HepG2 (cell line): ENCODE results near the gene FBXW2. TPM values are rescaled to one million over a fixed set of nuclear protein-coding genes. Genes with fewer than 3 reads are reported as not detected.

Source experiments
- ATAC-seq: fragments of 200-7000 bp; cut with Tn5 transposase; 3 replicates; pipeline ENCODE4 v1.9.1; 2020; ENCODE audit warnings: mild to moderate bottlenecking, moderate library complexity
- BruUV-seq: library from RNA; stranded (reverse); fragments of 400-500 nt; replicated peaks from 2 replicates; lab custom pipeline; 2021; lab: Mats Ljungman, UMichigan
- CTCF ChIA-PET: fragments of 300-600 bp; formaldehyde crosslinking; extraction: SDS; loops from one replicate; lab custom pipeline; 2021; ENCODE audit warnings: low total read pairs, inconsistent platforms, low intra/inter-chr PET ratio; lab: Yijun Ruan, JAX
- POLR2A ChIA-PET: fragments of 350-600 bp; sonication (Branson Sonifier 250); formaldehyde crosslinking; loops from one replicate; lab custom pipeline; 2020; ENCODE audit warnings: antibody characterized with exemption, inconsistent platforms; lab: Yijun Ruan, JAX
- DNase-seq: peaks from one replicate; pipeline ENCODE4 v3.0.0-alpha.2; 2015; ENCODE audit warnings: low spot score
- FAIRE-seq: peaks from 3 replicates; lab custom pipeline; 2011; peaks lifted over from hg19 to GRCh38; lab: Jason Lieb, UNC
- H2AFZ ChIP-seq: one replicate; pipeline ENCODE4 v1.6.1; 2011; ENCODE audit warnings: low read length, inconsistent platforms
- H3K27ac ChIP-seq: fragments of 300-600 bp; 3 replicates; pipeline ENCODE4 v1.8.0; 2011; ENCODE audit warnings: mixed run types, mild to moderate bottlenecking, mixed read lengths, low read length, inconsistent platforms; ENCODE audit not compliant: insufficient read depth; ENCODE audit errors: extremely low read length
- H3K27me3 ChIP-seq, 2 experiments: fragments of 200-600 bp in 1 of 2; 2 replicates in 1 of 2; 3 replicates in 1 of 2; pipeline versions ENCODE4 v1.6.0 to v1.8.0; 2011; ENCODE audit warnings: low read length in 2 of 2, mild to moderate bottlenecking in 2 of 2, moderate library complexity in 2 of 2, inconsistent platforms in 1 of 2; ENCODE audit not compliant: insufficient read depth in 2 of 2, control insufficient read depth in 1 of 2
- H3K36me3 ChIP-seq, 2 experiments: fragments of 200-600 bp in 1 of 2; replicated peaks in 1 of 2; 2 replicates in 1 of 2; 3 replicates in 1 of 2; pipeline versions ENCODE4 v1.5.1 to v1.8.0; 2011; ENCODE audit warnings: low read length in 2 of 2, inconsistent platforms in 1 of 2; ENCODE audit not compliant: insufficient read depth in 2 of 2, control insufficient read depth in 1 of 2
- H3K4me1 ChIP-seq: 2 replicates; pipeline ENCODE4 v1.5.1; 2012; ENCODE audit warnings: low read length, inconsistent platforms; ENCODE audit not compliant: insufficient read depth
- H3K4me2 ChIP-seq: 2 replicates; pipeline ENCODE4 v1.6.0; 2011; ENCODE audit warnings: low read depth, low read length, inconsistent platforms
- H3K4me3 ChIP-seq, 3 experiments: fragments of 200-600 bp in 1 of 3; sonication (generic), shearing (Covaris generic) in 1 of 3; replicated peaks in 1 of 3; 2 replicates each; pipeline ENCODE4 v1.5.1; 2011 to 2016; ENCODE audit warnings: low read length in 3 of 3, inconsistent platforms in 2 of 3, low read depth in 2 of 3, mild to moderate bottlenecking in 2 of 3, control low read depth in 1 of 3, mixed read lengths in 1 of 3; ENCODE audit not compliant: insufficient read depth in 1 of 3
- H3K79me2 ChIP-seq: one replicate; pipeline ENCODE4 v1.6.1; 2011; ENCODE audit warnings: low read length, inconsistent platforms; ENCODE audit not compliant: insufficient read depth
- H3K9ac ChIP-seq: 2 replicates; pipeline ENCODE4 v1.6.0; 2011; ENCODE audit warnings: mild to moderate bottlenecking, low read depth, low read length, inconsistent platforms; ENCODE audit not compliant: insufficient read depth
- H3K9me3 ChIP-seq: 2 replicates; pipeline ENCODE4 v1.5.1; 2012; ENCODE audit warnings: mild to moderate bottlenecking, low read length
- H4K20me1 ChIP-seq: 2 replicates; pipeline ENCODE4 v1.6.0; 2011; ENCODE audit warnings: inconsistent platforms, mild to moderate bottlenecking, low read length, moderate library complexity; ENCODE audit not compliant: insufficient read depth
- BRCA1 ChIP-seq: sonication (generic); formaldehyde crosslinking; IDR thresholded peaks from 2 replicates; pipeline ENCODE4 v1.4.0; 2020; ENCODE audit warnings: missing genetic modification reagents
- FOXO1 ChIP-seq: sonication (generic); formaldehyde crosslinking; IDR thresholded peaks from 2 replicates; pipeline ENCODE4 v1.4.0; 2020; ENCODE audit warnings: missing genetic modification reagents
- ISL2 ChIP-seq: sonication (generic); formaldehyde crosslinking; IDR thresholded peaks from 2 replicates; pipeline ENCODE4 v1.5.0; 2020; ENCODE audit warnings: missing genetic modification reagents
- KAT8 ChIP-seq: IDR thresholded peaks from 2 replicates; pipeline ENCODE4 v1.6.1; 2016; ENCODE audit warnings: missing genetic modification reagents, missing compliant biosample characterization
- KDM3A ChIP-seq: IDR thresholded peaks from 2 replicates; pipeline ENCODE4 v1.6.1; 2018; ENCODE audit warnings: low read depth, missing compliant biosample characterization
- MAF1 ChIP-seq: sonication (generic); formaldehyde crosslinking; IDR thresholded peaks from 2 replicates; pipeline ENCODE4 v1.5.0; 2020; ENCODE audit warnings: missing genetic modification reagents, borderline replicate concordance
- MATR3 ChIP-seq: sonication (generic); formaldehyde crosslinking; IDR thresholded peaks from 2 replicates; pipeline ENCODE4 v1.4.0; 2020; ENCODE audit warnings: missing genetic modification reagents
- MEIS1 ChIP-seq: sonication (generic); formaldehyde crosslinking; IDR thresholded peaks from 2 replicates; pipeline ENCODE4 v1.9.0; 2021; ENCODE audit warnings: mild to moderate bottlenecking, missing genetic modification reagents, moderate library complexity, borderline replicate concordance
- MXI1 ChIP-seq: IDR thresholded peaks from 3 replicates; pipeline ENCODE4 v1.6.1; 2012; ENCODE audit warnings: low read depth, low read length, inconsistent platforms, borderline replicate concordance
- ZKSCAN5 ChIP-seq: sonication (generic); formaldehyde crosslinking; IDR thresholded peaks from 2 replicates; pipeline ENCODE4 v1.5.1; 2020; ENCODE audit warnings: mild to moderate bottlenecking, missing genetic modification reagents
- ZMYM2 ChIP-seq: sonication (generic); formaldehyde crosslinking; IDR thresholded peaks from 2 replicates; pipeline ENCODE4 v1.8.0; 2022; ENCODE audit warnings: mild to moderate bottlenecking, missing genetic modification reagents
- ZNF143 ChIP-seq: sonication (generic); formaldehyde crosslinking; IDR thresholded peaks from 2 replicates; pipeline ENCODE4 v1.4.0; 2020; ENCODE audit warnings: missing genetic modification reagents
- ZNF335 ChIP-seq: sonication (generic); formaldehyde crosslinking; IDR thresholded peaks from 2 replicates; pipeline ENCODE4 v1.4.0; 2020; ENCODE audit warnings: missing genetic modification reagents
- ZNF782 ChIP-seq: sonication (generic); formaldehyde crosslinking; IDR thresholded peaks from 2 replicates; pipeline ENCODE4 v1.4.0; 2020; ENCODE audit warnings: missing genetic modification reagents, mild to moderate bottlenecking, borderline replicate concordance
- WGBS: methylation state at CpG from one replicate; pipeline ENCODE4 v1.1.6; 2017; ENCODE audit warnings: low lambda C conversion rate; 5-methylcytosine and 5-hydroxymethylcytosine counted together
- in situ Hi-C: cut with HindIII; loops from 2 replicates; pipeline ENCODE4 v1.10.0; 2017; ENCODE audit warnings: low pct_unique_long_range_greater_than_20kb; ENCODE audit not compliant: extremely low pct_ligation_motif_present
- intact Hi-C: fragments of 100-400 bp; cut with micrococcal nuclease; formaldehyde crosslinking; loops from one replicate; pipeline ENCODE4 v1.10.0; 2022; ENCODE audit not compliant: unreplicated experiment
- polyA plus RNA-seq, 8 experiments: library from polyadenylated mRNA; depleted of rRNA in 3 of 8; stranded (reverse) in 7 of 8; unstranded in 1 of 8; fragments of >200 nt; fragmentation: Illumina TruSeq in 4 of 8; extraction: Trizol in 4 of 8; gene quantifications; 2 replicates each; pipeline versions ENCODE4 v1.2.1 to v1.2.3, GENCODE V29; 2011 to 2016; ENCODE audit warnings: low read depth in 4 of 8, missing spikeins in 1 of 8, mixed read lengths in 1 of 8; ENCODE audit not compliant: insufficient read depth in 1 of 8
- total RNA-seq, 5 experiments: library from RNA; depleted of rRNA; stranded (reverse); fragments of >200 nt; fragmentation: Illumina TruSeq; extraction: Trizol; gene quantifications; 2 replicates each; pipeline ENCODE4 v1.2.3, GENCODE V29; 2016; ENCODE audit warnings: low read depth in 1 of 5
- TF ChIP-seq, protein P1 (sequence below): sonication (generic); formaldehyde crosslinking; IDR thresholded peaks from 2 replicates; pipeline ENCODE4 v1.5.0; 2020; ENCODE audit warnings: mild to moderate bottlenecking, missing genetic modification reagents, borderline replicate concordance
- TF ChIP-seq, protein P2 (sequence below): sonication (generic); formaldehyde crosslinking; IDR thresholded peaks from 2 replicates; pipeline ENCODE4 v1.4.0; 2020; ENCODE audit warnings: missing genetic modification reagents
- TF ChIP-seq, protein P3 (sequence below): sonication (generic); formaldehyde crosslinking; IDR thresholded peaks from 2 replicates; pipeline ENCODE4 v1.5.0; 2020; ENCODE audit warnings: missing genetic modification reagents

The FBXW2 gene
- total and polyA plus RNA-seq, 2 of the 13 experiments (the other 11 are each of a cell fraction or from before 2014, with no cell fraction given), result 35.4 to 43.1 TPM

DNA sequence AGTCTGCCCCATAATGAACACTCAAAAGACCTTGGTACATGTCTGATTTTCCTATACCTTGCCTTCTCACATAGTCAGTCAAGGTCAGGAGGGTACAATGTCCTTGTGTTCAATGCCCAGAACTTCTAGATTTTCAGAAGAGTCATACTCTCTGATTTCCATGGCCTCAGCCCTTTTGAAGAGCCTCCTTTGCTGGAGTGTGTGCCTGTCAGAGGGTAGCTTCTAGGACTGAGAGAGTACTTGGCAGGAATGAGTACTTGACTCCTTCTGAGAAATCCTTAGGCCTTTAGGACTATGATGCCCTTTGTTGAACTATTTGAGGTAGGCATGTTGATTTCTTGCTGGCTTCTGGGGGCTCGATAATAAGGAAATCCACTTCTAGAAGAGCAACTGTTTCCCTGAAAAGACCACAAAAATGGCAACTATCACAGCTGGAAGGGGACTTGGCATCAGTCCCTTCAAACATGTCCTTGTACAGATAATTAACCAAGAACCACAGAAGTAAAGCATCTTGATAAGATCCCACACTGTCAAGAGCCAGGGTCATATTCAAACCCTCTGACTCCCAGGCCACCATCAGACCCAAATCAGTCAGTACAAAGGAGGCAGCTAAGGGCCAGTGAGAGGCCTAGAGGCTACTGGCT lies 68.3 kb downstream of the FBXW2 start:
- Histone ChIP-seq H3K36me3 (no peaks in the 10 kb centered on the region), H4K20me1 (no peaks in the 10 kb centered on the region), H3K4me3 (no peak overlapping the region), H3K9ac (no peak overlapping the region), H3K27me3 (no peaks in the 10 kb centered on the region), H3K9me3 (no peaks in the 10 kb centered on the region), H3K4me1 (peaks cover 11% of the 10 kb centered on the region)
- in situ Hi-C loops, result no loop called here
- FAIRE-seq, result no peak
- no TSS peak for BruUV-seq
- DNase-seq, result no peak
- WGBS, result 80% methylated on average over 1 of the region's 1 CpG
- CTCF ChIA-PET, result no interaction called here
- no peak for TF ChIP-seq ZKSCAN5
- no peak for TF ChIP-seq ZMYM2 (CRISPR knock-in tag)
- no peak for TF ChIP-seq ZNF782 (CRISPR knock-in tag)
- TF ChIP-seq, protein P1, sequence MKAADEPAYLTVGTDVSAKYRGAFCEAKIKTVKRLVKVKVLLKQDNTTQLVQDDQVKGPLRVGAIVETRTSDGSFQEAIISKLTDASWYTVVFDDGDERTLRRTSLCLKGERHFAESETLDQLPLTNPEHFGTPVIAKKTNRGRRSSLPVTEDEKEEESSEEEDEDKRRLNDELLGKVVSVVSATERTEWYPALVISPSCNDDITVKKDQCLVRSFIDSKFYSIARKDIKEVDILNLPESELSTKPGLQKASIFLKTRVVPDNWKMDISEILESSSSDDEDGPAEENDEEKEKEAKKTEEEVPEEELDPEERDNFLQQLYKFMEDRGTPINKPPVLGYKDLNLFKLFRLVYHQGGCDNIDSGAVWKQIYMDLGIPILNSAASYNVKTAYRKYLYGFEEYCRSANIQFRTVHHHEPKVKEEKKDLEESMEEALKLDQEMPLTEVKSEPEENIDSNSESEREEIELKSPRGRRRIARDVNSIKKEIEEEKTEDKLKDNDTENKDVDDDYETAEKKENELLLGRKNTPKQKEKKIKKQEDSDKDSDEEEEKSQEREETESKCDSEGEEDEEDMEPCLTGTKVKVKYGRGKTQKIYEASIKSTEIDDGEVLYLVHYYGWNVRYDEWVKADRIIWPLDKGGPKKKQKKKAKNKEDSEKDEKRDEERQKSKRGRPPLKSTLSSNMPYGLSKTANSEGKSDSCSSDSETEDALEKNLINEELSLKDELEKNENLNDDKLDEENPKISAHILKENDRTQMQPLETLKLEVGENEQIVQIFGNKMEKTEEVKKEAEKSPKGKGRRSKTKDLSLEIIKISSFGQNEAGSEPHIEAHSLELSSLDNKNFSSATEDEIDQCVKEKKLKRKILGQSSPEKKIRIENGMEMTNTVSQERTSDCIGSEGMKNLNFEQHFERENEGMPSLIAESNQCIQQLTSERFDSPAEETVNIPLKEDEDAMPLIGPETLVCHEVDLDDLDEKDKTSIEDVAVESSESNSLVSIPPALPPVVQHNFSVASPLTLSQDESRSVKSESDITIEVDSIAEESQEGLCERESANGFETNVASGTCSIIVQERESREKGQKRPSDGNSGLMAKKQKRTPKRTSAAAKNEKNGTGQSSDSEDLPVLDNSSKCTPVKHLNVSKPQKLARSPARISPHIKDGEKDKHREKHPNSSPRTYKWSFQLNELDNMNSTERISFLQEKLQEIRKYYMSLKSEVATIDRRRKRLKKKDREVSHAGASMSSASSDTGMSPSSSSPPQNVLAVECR, result no peak
- no peak for TF ChIP-seq ISL2 (CRISPR knock-in tag)
- TF ChIP-seq ZNF335 (CRISPR knock-in tag), result no peak
- no peak for TF ChIP-seq KAT8 (CRISPR knock-in tag)
- no peak for TF ChIP-seq MEIS1
- no peak for TF ChIP-seq MXI1
- no peak for TF ChIP-seq BRCA1 (CRISPR knock-in tag)
- no peak for TF ChIP-seq KDM3A
- no peak for TF ChIP-seq ZNF143 (CRISPR knock-in tag)
- TF ChIP-seq, protein P2, sequence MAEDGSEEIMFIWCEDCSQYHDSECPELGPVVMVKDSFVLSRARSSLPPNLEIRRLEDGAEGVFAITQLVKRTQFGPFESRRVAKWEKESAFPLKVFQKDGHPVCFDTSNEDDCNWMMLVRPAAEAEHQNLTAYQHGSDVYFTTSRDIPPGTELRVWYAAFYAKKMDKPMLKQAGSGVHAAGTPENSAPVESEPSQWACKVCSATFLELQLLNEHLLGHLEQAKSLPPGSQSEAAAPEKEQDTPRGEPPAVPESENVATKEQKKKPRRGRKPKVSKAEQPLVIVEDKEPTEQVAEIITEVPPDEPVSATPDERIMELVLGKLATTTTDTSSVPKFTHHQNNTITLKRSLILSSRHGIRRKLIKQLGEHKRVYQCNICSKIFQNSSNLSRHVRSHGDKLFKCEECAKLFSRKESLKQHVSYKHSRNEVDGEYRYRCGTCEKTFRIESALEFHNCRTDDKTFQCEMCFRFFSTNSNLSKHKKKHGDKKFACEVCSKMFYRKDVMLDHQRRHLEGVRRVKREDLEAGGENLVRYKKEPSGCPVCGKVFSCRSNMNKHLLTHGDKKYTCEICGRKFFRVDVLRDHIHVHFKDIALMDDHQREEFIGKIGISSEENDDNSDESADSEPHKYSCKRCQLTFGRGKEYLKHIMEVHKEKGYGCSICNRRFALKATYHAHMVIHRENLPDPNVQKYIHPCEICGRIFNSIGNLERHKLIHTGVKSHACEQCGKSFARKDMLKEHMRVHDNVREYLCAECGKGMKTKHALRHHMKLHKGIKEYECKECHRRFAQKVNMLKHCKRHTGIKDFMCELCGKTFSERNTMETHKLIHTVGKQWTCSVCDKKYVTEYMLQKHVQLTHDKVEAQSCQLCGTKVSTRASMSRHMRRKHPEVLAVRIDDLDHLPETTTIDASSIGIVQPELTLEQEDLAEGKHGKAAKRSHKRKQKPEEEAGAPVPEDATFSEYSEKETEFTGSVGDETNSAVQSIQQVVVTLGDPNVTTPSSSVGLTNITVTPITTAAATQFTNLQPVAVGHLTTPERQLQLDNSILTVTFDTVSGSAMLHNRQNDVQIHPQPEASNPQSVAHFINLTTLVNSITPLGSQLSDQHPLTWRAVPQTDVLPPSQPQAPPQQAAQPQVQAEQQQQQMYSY (CRISPR knock-in tag), result no peak
- TF ChIP-seq, protein P3, sequence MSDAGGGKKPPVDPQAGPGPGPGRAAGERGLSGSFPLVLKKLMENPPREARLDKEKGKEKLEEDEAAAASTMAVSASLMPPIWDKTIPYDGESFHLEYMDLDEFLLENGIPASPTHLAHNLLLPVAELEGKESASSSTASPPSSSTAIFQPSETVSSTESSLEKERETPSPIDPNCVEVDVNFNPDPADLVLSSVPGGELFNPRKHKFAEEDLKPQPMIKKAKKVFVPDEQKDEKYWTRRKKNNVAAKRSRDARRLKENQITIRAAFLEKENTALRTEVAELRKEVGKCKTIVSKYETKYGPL, result no peak
- TF ChIP-seq FOXO1, result no peak
- TF ChIP-seq MATR3 (CRISPR knock-in tag), result no peak
- no peak for TF ChIP-seq MAF1 (CRISPR knock-in tag)
- TF ChIP-seq, all 625 proteins: peak for 0
- ATAC-seq, result no peak
- POLR2A ChIA-PET, result no interaction called here
- intact Hi-C loops, result no loop called here
- H3K4me2 ChIP-seq, result no peak overlapping the region
- H2AFZ ChIP-seq, result no peak overlapping the region
- H3K79me2 ChIP-seq, result no peaks in the 10 kb centered on the region
- H3K27ac ChIP-seq, result no peak overlapping the region
